Measurements from ENCODE around the gene RSBN1L. TPM values are rescaled to one million over a fixed set of nuclear protein-coding genes. Genes with fewer than 3 reads are reported as not detected.

Gene RSBN1L
- total and polyA plus RNA-seq, 2 donors (not counting 1 experiment from before 2014, with no cell fraction given) = 12.0 to 19.7 TPM

- Histone ChIP-seq H4K20me1 (ENCODE audit: control insufficient read depth, extremely low read depth, insufficient read depth, low read length) (no peaks in the 10 kb centered on the region), H3K27ac (ENCODE audit: insufficient read depth, low read length) (no peak overlapping the region), H3K4me2 (ENCODE audit: extremely low read depth, insufficient read depth, low read length) (no peak overlapping the region), H3K4me3 (replicated peaks in 1 of 4; ENCODE audit: control extremely low read depth in 1 of 4, insufficient read depth in 1 of 4, low read depth in 3 of 4, low read length in 4 of 4) (no peak overlapping the region), H2AFZ (ENCODE audit: low read length) (no peak overlapping the region), H3K27me3 (ENCODE audit: control insufficient read depth, insufficient read depth, low read length) (no peaks in the 10 kb centered on the region), H3K79me2 (ENCODE audit: control insufficient read depth, insufficient read depth, low read length) (no peaks in the 10 kb centered on the region), H3K36me3 (ENCODE audit: control insufficient read depth, insufficient read depth, low read length) (no peaks in the 10 kb centered on the region), H3K4me1 (ENCODE audit: control insufficient read depth, extremely low read depth, insufficient read depth, low read length) (no peaks in the 10 kb centered on the region), H3K9ac (ENCODE audit: insufficient read depth, low read length) (no peak overlapping the region), H3K9me3 (ENCODE audit: control insufficient read depth, insufficient read depth, low read depth, low read length) (no peaks in the 10 kb centered on the region)
- no peak for DNase-seq (ENCODE audit: low read depth in 2 of 2)
- TF ChIP-seq, protein P1, sequence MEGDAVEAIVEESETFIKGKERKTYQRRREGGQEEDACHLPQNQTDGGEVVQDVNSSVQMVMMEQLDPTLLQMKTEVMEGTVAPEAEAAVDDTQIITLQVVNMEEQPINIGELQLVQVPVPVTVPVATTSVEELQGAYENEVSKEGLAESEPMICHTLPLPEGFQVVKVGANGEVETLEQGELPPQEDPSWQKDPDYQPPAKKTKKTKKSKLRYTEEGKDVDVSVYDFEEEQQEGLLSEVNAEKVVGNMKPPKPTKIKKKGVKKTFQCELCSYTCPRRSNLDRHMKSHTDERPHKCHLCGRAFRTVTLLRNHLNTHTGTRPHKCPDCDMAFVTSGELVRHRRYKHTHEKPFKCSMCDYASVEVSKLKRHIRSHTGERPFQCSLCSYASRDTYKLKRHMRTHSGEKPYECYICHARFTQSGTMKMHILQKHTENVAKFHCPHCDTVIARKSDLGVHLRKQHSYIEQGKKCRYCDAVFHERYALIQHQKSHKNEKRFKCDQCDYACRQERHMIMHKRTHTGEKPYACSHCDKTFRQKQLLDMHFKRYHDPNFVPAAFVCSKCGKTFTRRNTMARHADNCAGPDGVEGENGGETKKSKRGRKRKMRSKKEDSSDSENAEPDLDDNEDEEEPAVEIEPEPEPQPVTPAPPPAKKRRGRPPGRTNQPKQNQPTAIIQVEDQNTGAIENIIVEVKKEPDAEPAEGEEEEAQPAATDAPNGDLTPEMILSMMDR (conservative IDR thresholded peaks at IDR 0.05 in 1 of 2, IDR thresholded peaks at IDR 0.05 in 1 of 2; ENCODE audit: low read depth in 1 of 2, low read length in 2 of 2) = no peak
- no peak for TF ChIP-seq EZH2 (IDR thresholded peaks at IDR 0.05; ENCODE audit: low read length, missing control alignments)
Measured at GRCh38 chr7:77658928-77659327, 37.3 kb upstream of the RSBN1L start.

- no peak overlapping the region for H3K4me2 ChIP-seq (ENCODE audit: extremely low read depth, insufficient read depth, low read length)
- H3K9ac ChIP-seq (ENCODE audit: insufficient read depth, low read length) = no peak overlapping the region
- H3K27ac ChIP-seq (ENCODE audit: insufficient read depth, low read length) = no peak overlapping the region
- H3K36me3 ChIP-seq (ENCODE audit: control insufficient read depth, insufficient read depth, low read length) = no peaks in the 10 kb centered on the region
- H2AFZ ChIP-seq (ENCODE audit: low read length) = no peak overlapping the region
- TF ChIP-seq EZH2 (IDR thresholded peaks at IDR 0.05; ENCODE audit: low read length, missing control alignments) = no peak
- TF ChIP-seq, protein P1 (conservative IDR thresholded peaks at IDR 0.05 in 1 of 2, IDR thresholded peaks at IDR 0.05 in 1 of 2; ENCODE audit: low read depth in 1 of 2, low read length in 2 of 2) = no peak
- peaks cover 2% of the 10 kb centered on the region for H3K4me1 ChIP-seq (ENCODE audit: control insufficient read depth, extremely low read depth, insufficient read depth, low read length)
- no peak overlapping the region for H3K4me3 ChIP-seq (replicated peaks in 1 of 4; ENCODE audit: control extremely low read depth in 1 of 4, insufficient read depth in 1 of 4, low read depth in 3 of 4, low read length in 4 of 4)
- H3K9me3 ChIP-seq (ENCODE audit: control insufficient read depth, insufficient read depth, low read depth, low read length) = no peaks in the 10 kb centered on the region
- H4K20me1 ChIP-seq (ENCODE audit: control insufficient read depth, extremely low read depth, insufficient read depth, low read length) = no peaks in the 10 kb centered on the region
- no peaks in the 10 kb centered on the region for H3K27me3 ChIP-seq (ENCODE audit: control insufficient read depth, insufficient read depth, low read length)
- DNase-seq (ENCODE audit: low read depth in 2 of 2) = no peak
- no peaks in the 10 kb centered on the region for H3K79me2 ChIP-seq (ENCODE audit: control insufficient read depth, insufficient read depth, low read length)
Measured at GRCh38 chr7:77661816-77662215, 34.4 kb upstream of the RSBN1L start.

DNA sequence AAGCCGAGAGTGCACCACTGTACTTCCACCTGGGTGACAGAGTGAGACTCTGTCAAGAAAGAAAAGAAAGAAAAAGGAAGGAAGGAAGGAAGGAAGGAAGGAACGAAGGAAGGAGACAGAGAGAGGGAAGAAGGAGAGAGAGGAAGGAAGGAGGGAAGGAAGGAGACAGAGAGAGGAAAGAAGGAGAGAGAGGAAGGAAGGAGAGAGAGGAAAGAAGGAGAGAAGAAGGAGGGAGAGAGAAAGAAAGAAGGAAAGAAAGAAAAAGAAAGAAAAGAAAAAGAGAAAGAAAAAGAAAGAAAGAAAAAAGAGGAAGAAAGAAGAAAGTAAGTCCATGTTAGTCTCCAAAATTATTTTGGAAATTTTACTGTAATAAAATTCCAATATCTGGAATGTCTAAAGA lies 33.4 kb upstream of the RSBN1L start:
- DNase-seq (ENCODE audit: low read depth in 2 of 2) = no peak
- H2AFZ ChIP-seq (ENCODE audit: low read length) = no peak overlapping the region
- H3K27ac ChIP-seq (ENCODE audit: insufficient read depth, low read length) = no peak overlapping the region
- no peaks in the 10 kb centered on the region for H3K27me3 ChIP-seq (ENCODE audit: control insufficient read depth, insufficient read depth, low read length)
- TF ChIP-seq, protein P1 (conservative IDR thresholded peaks at IDR 0.05 in 1 of 2, IDR thresholded peaks at IDR 0.05 in 1 of 2; ENCODE audit: low read depth in 1 of 2, low read length in 2 of 2) = no peak
- no peak for TF ChIP-seq EZH2 (IDR thresholded peaks at IDR 0.05; ENCODE audit: low read length, missing control alignments)
- H3K79me2 ChIP-seq (ENCODE audit: control insufficient read depth, insufficient read depth, low read length) = no peaks in the 10 kb centered on the region
- no peak overlapping the region for H3K4me2 ChIP-seq (ENCODE audit: extremely low read depth, insufficient read depth, low read length)
- no peak overlapping the region for H3K4me3 ChIP-seq (replicated peaks in 1 of 4; ENCODE audit: control extremely low read depth in 1 of 4, insufficient read depth in 1 of 4, low read depth in 3 of 4, low read length in 4 of 4)
- H4K20me1 ChIP-seq (ENCODE audit: control insufficient read depth, extremely low read depth, insufficient read depth, low read length) = no peaks in the 10 kb centered on the region
- H3K36me3 ChIP-seq (ENCODE audit: control insufficient read depth, insufficient read depth, low read length) = no peaks in the 10 kb centered on the region
- H3K4me1 ChIP-seq (ENCODE audit: control insufficient read depth, extremely low read depth, insufficient read depth, low read length) = peaks cover 2% of the 10 kb centered on the region
- no peak overlapping the region for H3K9ac ChIP-seq (ENCODE audit: insufficient read depth, low read length)
- H3K9me3 ChIP-seq (ENCODE audit: control insufficient read depth, insufficient read depth, low read depth, low read length) = no peaks in the 10 kb centered on the region

Data from fibroblast of lung (primary cell).